ENCODE data around the gene NRG2.

NRG2 gene

DNA sequence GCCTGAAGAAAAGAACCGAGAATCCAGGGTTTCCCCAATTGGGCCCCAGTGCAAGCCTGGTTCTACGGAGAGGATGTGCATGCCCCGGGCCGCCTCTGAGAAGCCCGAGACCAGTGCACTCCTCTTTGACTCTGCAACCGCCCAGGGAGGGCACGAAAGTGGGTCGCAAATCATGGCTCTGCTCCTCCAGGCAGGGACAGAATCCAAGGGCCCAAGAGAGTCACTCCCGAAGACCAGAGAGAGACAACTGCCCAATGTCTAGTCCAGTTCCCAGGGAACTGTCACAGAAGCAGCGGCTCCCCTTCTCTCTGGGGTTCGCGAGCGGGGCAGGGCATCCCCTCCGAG lies 139.7 kb downstream of the NRG2 start:
- Mint-ChIP-seq H3K9me3 (no peaks in the 10 kb centered on the region), H3K4me3 (peak overlapping the region; percentile 60)

GRCh38 chr5:139901986-139902385 lies 141.1 kb downstream of the NRG2 start:
- Mint-ChIP-seq H3K27ac (no peak overlapping the region), H3K36me3 (no peaks in the 10 kb centered on the region), H3K4me3 (no peak overlapping the region), H3K9me3 (no peaks in the 10 kb centered on the region), H3K27me3 (peaks cover 27% of the 10 kb centered on the region), H3K4me1 (peaks cover 5% of the 10 kb centered on the region)

More for the DNA sequence above, 139.7 kb downstream of the NRG2 start:
- Mint-ChIP-seq H3K4me1 (peaks cover 5% of the 10 kb centered on the region), H3K27ac (no peak overlapping the region), H3K27me3 (peaks cover 27% of the 10 kb centered on the region), H3K36me3 (no peaks in the 10 kb centered on the region)

GRCh38 chr5:139901251-139901575 lies 141.9 kb downstream of the NRG2 start:
- H3K27me3 Mint-ChIP-seq = peaks cover 27% of the 10 kb centered on the region
- no peak overlapping the region for H3K4me3 Mint-ChIP-seq
- peaks cover 5% of the 10 kb centered on the region for H3K4me1 Mint-ChIP-seq
- H3K36me3 Mint-ChIP-seq = no peaks in the 10 kb centered on the region
- H3K9me3 Mint-ChIP-seq = no peaks in the 10 kb centered on the region
- H3K27ac Mint-ChIP-seq = no peak overlapping the region

- H3K27ac Mint-ChIP-seq = no peak overlapping the region
- H3K4me1 Mint-ChIP-seq = peaks cover 5% of the 10 kb centered on the region
- peaks cover 27% of the 10 kb centered on the region for H3K27me3 Mint-ChIP-seq
- no peaks in the 10 kb centered on the region for H3K9me3 Mint-ChIP-seq
- H3K4me3 Mint-ChIP-seq = no peak overlapping the region
- no peaks in the 10 kb centered on the region for H3K36me3 Mint-ChIP-seq
These were observed 142.4 kb downstream of the NRG2 start for GRCh38 chr5:139900546-139901250.

DNA sequence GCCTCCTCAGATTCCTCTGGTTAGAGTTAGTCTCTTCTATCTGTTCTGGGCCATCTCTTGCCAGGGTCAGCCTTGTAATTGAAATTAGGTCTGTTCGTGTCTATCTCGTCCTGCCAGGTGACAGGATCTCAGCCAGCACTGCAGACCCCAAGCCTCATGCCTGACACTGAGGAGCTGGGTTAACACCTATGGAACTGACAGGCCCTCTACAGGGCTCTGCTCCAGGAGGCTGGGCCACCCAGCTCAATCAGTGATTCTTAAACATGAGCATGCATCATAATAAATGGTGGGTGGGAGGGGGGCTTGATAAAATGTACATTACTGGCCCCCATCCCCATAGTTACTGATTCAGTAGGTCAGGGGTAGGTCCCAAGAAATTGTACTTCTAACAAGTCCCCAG lies 144.1 kb downstream of the NRG2 start:
- Mint-ChIP-seq H3K27me3 (peaks cover 24% of the 10 kb centered on the region), H3K4me3 (no peak overlapping the region), H3K27ac (no peak overlapping the region), H3K9me3 (no peaks in the 10 kb centered on the region), H3K4me1 (peaks cover 5% of the 10 kb centered on the region), H3K36me3 (no peaks in the 10 kb centered on the region)

GRCh38 chr5:139897982-139898381 lies 145.1 kb downstream of the NRG2 start:
- H3K9me3 Mint-ChIP-seq = no peaks in the 10 kb centered on the region
- no peak overlapping the region for H3K4me3 Mint-ChIP-seq
- no peaks in the 10 kb centered on the region for H3K4me1 Mint-ChIP-seq
- H3K27ac Mint-ChIP-seq = no peak overlapping the region
- H3K36me3 Mint-ChIP-seq = no peaks in the 10 kb centered on the region
- peaks cover 16% of the 10 kb centered on the region for H3K27me3 Mint-ChIP-seq

DNA sequence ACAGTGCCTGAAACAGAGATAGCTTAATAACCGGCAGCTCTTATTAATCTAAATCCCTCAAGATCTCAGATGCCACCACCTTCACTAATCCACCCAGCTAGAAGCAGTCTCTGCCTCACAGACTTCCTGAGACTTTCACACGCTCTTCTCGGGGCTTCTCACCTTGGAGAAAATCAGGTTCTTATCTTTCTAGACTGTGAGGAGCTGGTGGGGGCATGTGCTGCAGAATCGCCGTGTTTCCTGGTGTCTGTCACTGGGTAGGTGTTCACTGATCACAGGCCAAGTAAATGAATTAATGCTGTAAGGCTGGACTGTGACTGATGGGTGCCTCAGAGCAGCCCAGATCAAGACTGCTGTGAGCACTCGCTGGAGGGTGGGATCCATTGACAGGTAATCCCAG lies 145.8 kb downstream of the NRG2 start:
- no peaks in the 10 kb centered on the region for H3K4me1 Mint-ChIP-seq
- H3K9me3 Mint-ChIP-seq = no peaks in the 10 kb centered on the region
- no peaks in the 10 kb centered on the region for H3K36me3 Mint-ChIP-seq
- H3K4me3 Mint-ChIP-seq = no peak overlapping the region
- no peak overlapping the region for H3K27ac Mint-ChIP-seq
- H3K27me3 Mint-ChIP-seq = peaks cover 10% of the 10 kb centered on the region

- Mint-ChIP-seq H3K27me3 (peaks cover 8% of the 10 kb centered on the region), H3K9me3 (no peaks in the 10 kb centered on the region), H3K27ac (no peak overlapping the region), H3K4me3 (no peak overlapping the region), H3K4me1 (no peaks in the 10 kb centered on the region), H3K36me3 (no peaks in the 10 kb centered on the region)
These were observed 146.4 kb downstream of the NRG2 start for GRCh38 chr5:139896718-139897117.

- Mint-ChIP-seq H3K4me1 (no peaks in the 10 kb centered on the region), H3K9me3 (no peaks in the 10 kb centered on the region), H3K36me3 (no peaks in the 10 kb centered on the region), H3K4me3 (no peak overlapping the region), H3K27ac (no peak overlapping the region), H3K27me3 (peaks cover 4% of the 10 kb centered on the region)
These were observed 147.5 kb downstream of the NRG2 start for GRCh38 chr5:139895647-139896046.

GRCh38 chr5:139895046-139895445 lies 148.1 kb downstream of the NRG2 start:
- no peaks in the 10 kb centered on the region for H3K9me3 Mint-ChIP-seq
- no peaks in the 10 kb centered on the region for H3K4me1 Mint-ChIP-seq
- peaks cover 4% of the 10 kb centered on the region for H3K27me3 Mint-ChIP-seq
- H3K4me3 Mint-ChIP-seq = no peak overlapping the region
- no peak overlapping the region for H3K27ac Mint-ChIP-seq
- no peaks in the 10 kb centered on the region for H3K36me3 Mint-ChIP-seq

- Mint-ChIP-seq H3K36me3 (no peaks in the 10 kb centered on the region), H3K27me3 (peaks cover 3% of the 10 kb centered on the region), H3K4me3 (no peak overlapping the region), H3K4me1 (no peaks in the 10 kb centered on the region), H3K9me3 (no peaks in the 10 kb centered on the region), H3K27ac (no peak overlapping the region)
These were observed 149.2 kb downstream of the NRG2 start for GRCh38 chr5:139893873-139894272.

DNA sequence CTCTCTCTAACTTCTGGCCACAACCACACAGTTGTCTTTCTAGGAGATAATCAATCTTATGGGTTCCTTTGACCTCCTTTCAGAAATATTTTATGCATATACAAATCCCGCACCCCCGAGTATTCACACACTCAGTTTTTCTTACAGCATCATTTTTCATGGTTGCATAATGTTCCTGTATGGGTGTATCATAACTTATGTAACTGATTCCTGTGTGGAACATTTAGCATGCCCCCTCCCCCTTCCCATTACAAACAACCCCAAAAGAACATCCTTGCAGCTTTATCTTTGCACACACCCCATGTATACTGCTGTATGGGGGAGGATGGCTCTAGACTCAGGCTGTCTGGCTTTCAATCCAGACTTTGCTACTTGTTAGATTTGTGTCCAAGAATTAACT lies 153.7 kb downstream of the NRG2 start:
- Mint-ChIP-seq H3K4me3 (no peak overlapping the region), H3K4me1 (no peaks in the 10 kb centered on the region), H3K36me3 (no peaks in the 10 kb centered on the region), H3K27ac (no peak overlapping the region), H3K27me3 (peaks cover 5% of the 10 kb centered on the region), H3K9me3 (no peaks in the 10 kb centered on the region)

GRCh38 chr5:139888370-139888769 lies 154.7 kb downstream of the NRG2 start:
- H3K36me3 Mint-ChIP-seq = no peaks in the 10 kb centered on the region
- H3K9me3 Mint-ChIP-seq = no peaks in the 10 kb centered on the region
- no peaks in the 10 kb centered on the region for H3K4me1 Mint-ChIP-seq
- H3K4me3 Mint-ChIP-seq = no peak overlapping the region
- no peak overlapping the region for H3K27ac Mint-ChIP-seq
- H3K27me3 Mint-ChIP-seq = peaks cover 5% of the 10 kb centered on the region

DNA sequence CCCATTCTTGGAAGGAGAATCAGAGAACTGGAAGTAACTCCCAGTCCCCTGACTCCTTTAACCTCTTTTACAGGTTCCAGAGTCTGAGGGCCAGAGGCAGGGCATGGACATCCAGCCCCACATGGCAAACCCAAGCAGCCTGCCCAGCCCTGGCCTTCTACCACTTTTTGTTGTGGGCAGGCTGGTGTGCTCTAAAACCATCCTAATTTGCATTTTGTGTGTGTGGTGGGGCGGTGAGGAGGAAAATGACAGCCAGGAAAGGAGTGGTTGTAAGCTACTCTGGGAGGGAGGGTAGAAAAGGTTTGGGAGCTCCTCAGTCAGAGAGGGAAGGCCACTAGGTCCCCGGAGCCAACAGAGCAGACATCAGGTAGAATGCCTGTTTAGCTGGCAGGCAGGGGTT lies 156.9 kb downstream of the NRG2 start:
- peaks cover 5% of the 10 kb centered on the region for H3K27me3 Mint-ChIP-seq
- no peak overlapping the region for H3K27ac Mint-ChIP-seq
- no peaks in the 10 kb centered on the region for H3K9me3 Mint-ChIP-seq
- H3K4me1 Mint-ChIP-seq = no peaks in the 10 kb centered on the region
- no peaks in the 10 kb centered on the region for H3K36me3 Mint-ChIP-seq
- H3K4me3 Mint-ChIP-seq = no peak overlapping the region

DNA sequence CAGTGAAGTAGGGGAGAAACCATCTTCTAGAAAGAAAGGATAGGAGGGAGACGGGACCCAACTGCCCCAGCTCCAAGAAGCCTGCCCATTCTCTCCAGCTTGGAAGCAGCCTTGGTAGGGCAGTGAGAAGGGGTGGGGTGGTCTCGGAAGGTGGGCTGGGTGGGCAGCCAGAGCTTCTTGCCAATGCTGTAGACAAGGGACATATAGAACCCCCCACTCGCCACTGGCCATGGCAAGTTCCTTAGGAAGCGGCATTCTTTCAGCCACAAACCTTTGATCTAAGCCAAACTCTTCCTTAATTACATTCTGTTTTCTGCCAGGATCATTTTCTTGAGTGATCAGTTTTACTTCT lies 157.3 kb downstream of the NRG2 start:
- Mint-ChIP-seq H3K4me1 (no peaks in the 10 kb centered on the region), H3K27me3 (peaks cover 5% of the 10 kb centered on the region), H3K27ac (no peak overlapping the region), H3K9me3 (no peaks in the 10 kb centered on the region), H3K36me3 (no peaks in the 10 kb centered on the region), H3K4me3 (no peak overlapping the region)

DNA sequence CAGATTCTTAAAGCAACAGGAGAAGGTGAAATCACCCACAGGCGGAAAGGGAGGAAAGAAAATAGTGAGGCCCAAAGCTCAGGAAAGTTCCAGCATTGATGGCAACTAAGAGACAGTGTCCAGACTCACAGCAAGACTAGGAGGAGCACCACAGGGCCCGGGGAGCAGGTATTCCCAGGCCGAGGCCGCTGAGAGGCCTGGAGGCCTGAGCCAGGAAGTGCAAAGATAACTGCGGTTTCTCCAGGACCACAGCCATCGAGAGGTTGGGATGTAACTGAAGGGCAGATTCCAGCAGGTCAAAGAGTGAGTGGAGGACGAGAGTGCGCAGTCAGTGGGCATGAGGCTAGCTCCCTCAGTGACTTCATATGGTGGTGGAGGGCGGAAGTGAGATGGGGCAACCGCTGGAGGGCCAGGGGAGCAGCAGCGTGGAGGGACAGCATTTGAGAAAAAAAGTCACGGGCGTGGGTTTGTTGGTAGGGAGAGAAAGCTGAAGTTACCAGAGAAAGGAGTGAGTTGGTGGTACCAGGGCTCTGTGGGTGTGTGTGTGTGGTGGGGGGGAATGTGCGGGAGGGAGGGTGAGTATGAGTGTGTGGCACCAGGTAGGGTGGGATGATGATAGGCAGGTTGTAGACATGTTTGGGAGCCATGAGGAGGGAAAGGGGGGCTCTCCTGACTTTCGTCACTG lies 157.8 kb downstream of the NRG2 start:
- H3K9me3 Mint-ChIP-seq = no peaks in the 10 kb centered on the region
- H3K27ac Mint-ChIP-seq = no peak overlapping the region
- H3K4me1 Mint-ChIP-seq = no peaks in the 10 kb centered on the region
- H3K36me3 Mint-ChIP-seq = no peaks in the 10 kb centered on the region
- H3K27me3 Mint-ChIP-seq = peaks cover 5% of the 10 kb centered on the region
- no peak overlapping the region for H3K4me3 Mint-ChIP-seq

DNA sequence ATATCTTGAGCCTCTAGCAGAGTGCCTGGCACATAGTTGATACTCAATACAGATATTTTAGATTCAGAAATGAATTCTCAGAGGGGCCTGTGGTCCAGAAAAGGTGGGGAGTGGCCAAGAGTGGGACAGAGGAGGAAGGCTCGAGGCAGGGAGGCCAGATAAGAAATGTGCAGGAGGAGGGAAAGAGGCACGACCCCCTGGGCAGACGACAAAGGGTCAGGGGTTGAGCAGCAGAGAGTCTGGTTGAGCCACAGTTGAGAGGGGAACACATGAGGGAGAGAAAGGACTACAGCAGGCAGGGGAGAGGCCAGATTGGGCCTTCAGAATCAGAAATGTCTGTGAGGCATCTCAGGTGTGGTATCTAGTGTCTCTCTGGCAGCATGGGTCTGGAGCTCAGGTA lies 158.4 kb downstream of the NRG2 start:
- Mint-ChIP-seq H3K36me3 (no peaks in the 10 kb centered on the region), H3K27me3 (peaks cover 5% of the 10 kb centered on the region), H3K4me1 (no peaks in the 10 kb centered on the region), H3K4me3 (no peak overlapping the region), H3K9me3 (no peaks in the 10 kb centered on the region), H3K27ac (no peak overlapping the region)
